DMS153 (cell line): ENCODE results near the gene CARS2.
"Not testable (repeated sequence)": the region's sequence is repeated elsewhere in the genome, so short reads cannot be mapped to it uniquely, and the experiment has no call there.

Source experiments
- DNase-seq: peaks from one replicate; lab custom pipeline; 2025; lab: John Stamatoyannopoulos, UW

The CARS2 gene, protein sequence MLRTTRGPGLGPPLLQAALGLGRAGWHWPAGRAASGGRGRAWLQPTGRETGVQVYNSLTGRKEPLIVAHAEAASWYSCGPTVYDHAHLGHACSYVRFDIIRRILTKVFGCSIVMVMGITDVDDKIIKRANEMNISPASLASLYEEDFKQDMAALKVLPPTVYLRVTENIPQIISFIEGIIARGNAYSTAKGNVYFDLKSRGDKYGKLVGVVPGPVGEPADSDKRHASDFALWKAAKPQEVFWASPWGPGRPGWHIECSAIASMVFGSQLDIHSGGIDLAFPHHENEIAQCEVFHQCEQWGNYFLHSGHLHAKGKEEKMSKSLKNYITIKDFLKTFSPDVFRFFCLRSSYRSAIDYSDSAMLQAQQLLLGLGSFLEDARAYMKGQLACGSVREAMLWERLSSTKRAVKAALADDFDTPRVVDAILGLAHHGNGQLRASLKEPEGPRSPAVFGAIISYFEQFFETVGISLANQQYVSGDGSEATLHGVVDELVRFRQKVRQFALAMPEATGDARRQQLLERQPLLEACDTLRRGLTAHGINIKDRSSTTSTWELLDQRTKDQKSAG

GRCh38 chr13:110705826-110706569 is at the start of gene CARS2:
Gene CARS2, minus strand, starts transcription at chr13:110706116. Its CDS starts 23 bp downstream, at chr13:110706093.
- DNase-seq: peak; percentile 98

DNA sequence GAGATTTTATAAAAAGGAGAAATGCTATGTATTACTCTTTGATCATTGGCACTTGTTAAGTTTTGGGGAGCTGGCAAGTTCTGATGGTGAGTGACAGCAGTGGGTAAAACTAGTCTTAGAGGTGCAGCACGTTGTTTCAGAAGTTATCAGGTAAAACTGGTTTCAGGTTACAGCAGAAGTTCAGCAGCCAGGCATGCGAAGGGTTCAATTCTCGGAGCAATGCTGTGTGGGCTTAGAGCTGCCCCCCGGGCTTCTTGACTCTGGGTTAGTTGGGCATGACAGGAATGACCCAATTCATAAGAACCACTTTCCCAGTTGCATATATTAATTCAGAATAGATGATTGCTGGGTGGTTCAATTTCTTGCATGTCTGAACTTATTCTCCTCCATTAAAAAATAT is 42.4 kb upstream of the CARS2 start:
- DNase-seq: no peak

GRCh38 chr13:110746438-110746837 is 40.5 kb upstream of the CARS2 start:
- no peak for DNase-seq

DNA sequence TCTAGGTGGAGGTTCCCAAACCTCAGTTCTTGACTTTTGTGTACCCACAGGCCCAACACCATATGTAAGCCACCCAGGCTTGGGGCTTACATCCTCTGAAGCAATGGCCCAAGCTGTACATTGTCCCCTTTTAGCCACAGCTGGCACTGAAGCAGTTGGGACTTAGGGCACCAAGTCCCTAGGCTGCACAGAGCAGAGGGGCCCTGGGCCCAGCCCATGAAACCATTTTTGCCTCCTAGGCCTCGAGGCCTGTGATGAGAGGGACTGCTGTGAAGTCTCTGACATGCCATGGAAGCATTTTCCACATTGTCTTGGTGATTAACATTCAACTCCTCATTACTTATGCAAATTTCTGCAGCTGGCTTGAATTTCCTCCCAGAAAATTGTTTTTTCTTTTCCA is 37.8 kb upstream of the CARS2 start:
- DNase-seq: no peak

GRCh38 chr13:110737555-110737954 is 31.6 kb upstream of the CARS2 start:
- no peak for DNase-seq

DNA sequence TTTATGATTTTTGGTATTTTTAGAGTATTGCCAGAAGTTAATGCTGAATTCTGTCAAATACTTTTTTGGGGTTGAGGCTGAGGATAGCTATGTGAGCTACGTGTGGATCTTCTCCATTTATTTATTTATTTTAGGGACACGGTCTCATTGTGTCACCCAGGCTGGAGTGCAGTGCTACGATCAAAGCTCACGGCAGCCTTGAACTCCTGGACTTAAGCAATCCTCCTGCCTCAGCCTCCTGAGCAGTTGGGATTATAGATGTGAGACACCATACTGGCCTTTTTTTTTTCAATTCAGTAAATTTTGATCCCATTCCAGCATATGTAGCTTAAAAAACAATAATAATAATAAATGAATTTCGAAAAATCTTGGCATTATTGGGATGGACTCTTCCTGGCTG is 28.6 kb upstream of the CARS2 start:
- no peak for DNase-seq

DNA sequence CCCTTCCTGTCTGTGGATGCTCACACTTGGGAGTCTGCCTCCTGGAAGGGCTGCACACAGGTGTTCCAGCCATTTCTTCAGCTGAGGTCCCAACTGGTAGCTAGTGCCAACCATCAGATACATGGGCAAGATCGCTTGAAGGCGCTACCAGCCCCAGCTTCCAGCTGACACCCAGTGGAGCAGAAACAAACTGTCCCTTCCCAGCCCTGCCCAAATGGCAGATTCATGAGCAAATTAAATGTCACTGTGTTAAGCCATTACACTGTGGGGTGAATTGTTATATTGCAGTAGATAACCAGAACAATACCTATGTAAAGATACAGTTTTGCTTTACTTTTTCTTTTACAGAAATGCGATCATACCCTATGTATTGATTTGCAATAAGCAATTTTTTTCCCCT is 25.2 kb upstream of the CARS2 start:
- no peak for DNase-seq

DNA sequence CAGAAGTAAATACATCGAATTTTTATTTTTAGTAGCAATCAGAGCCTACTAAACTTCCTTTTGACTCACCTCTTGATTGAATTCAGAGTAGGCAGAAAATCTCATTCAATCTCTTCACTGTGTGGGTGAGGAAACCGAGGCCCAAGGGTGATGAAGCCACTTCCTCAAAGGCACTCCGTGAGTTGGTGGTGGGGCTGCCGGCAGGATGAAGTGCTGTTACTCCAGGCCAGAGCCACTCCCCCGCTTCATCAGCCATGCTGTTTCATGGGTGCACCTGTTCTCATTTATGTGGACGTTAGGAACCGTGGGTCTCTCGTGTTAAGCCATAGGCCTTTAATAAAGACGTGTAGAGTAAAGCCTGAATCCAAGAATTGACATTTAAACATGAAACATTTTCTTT is 20.8 kb upstream of the CARS2 start:
- peak; percentile 27 for DNase-seq

DNA sequence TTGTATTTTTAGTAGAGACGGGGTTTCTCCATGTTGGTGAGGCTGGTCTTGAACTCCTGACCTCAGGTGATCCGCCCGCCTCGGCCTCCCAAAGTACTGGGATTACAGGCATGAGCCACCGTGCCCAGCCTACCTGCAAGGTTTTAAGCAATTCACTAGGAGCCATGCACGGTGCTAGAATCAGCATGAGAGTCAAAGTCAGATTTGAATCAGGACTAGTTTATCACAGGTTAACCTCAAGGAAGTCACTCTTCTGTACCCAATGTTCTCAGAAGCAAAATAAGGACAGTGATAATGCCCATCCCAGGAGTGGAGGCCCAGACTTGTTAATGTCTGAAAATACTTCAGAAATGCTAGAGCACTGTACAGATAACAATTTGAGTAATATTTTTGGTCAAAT is 20.2 kb upstream of the CARS2 start:
- DNase-seq: not testable (repeated sequence)

DNA sequence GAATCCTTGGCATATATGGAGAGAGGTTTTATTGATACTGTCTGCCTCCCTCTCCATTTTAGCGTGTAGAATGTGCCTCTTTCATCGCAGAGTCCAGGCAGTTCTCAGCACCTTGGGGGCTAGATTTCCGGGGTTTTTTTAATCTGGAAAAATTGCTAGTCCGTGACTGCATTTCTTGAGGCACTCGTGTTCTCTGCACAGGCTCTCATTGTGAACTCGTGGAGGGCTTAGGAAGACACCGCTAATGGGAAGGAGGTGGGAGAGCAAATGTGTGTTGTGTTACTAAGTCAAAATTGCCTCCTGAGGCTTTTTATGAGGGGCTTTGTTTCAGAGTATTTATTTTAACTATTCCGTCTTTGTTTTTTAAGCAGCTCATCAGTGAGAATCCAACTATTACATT is 17.7 kb upstream of the CARS2 start:
- DNase-seq: no peak

DNA sequence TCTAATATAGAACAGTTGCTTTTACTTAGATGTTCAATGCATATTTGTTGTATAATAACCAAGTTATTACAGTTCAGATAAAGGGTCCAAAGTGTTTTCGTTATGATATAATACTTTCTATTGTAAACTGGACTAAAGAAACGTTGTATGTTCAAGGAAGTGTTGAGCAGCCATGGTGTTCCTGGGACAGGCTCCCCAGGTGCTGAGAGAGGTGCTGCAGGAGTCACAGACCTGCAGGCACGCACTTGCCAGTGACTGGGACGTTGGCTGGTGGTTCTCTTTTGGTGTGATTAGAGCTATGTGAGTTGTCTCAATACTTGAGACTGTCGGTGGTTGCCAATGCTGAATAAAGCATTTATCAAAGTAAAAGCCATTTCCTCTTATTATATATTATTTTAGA is 17.1 kb upstream of the CARS2 start:
- no peak for DNase-seq

DNA sequence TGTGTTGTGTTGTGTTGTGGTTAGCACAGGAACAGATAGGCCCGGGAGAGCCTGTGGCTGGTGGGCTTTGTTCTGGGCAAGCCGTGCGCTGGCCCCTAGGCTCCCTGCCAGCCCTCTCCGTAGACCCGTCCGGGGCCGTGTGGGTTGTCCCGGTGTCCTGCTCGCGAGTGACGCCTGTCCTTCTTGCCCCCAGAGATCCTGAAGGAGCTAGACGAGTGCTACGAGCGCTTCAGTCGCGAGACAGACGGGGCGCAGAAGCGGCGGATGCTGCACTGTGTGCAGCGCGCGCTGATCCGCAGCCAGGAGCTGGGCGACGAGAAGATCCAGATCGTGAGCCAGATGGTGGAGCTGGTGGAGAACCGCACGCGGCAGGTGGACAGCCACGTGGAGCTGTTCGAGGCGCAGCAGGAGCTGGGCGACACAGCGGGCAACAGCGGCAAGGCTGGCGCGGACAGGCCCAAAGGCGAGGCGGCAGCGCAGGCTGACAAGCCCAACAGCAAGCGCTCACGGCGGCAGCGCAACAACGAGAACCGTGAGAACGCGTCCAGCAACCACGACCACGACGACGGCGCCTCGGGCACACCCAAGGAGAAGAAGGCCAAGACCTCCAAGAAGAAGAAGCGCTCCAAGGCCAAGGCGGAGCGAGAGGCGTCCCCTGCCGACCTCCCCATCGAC is 13.3 kb upstream of the CARS2 start:
- DNase-seq: no peak

DNA sequence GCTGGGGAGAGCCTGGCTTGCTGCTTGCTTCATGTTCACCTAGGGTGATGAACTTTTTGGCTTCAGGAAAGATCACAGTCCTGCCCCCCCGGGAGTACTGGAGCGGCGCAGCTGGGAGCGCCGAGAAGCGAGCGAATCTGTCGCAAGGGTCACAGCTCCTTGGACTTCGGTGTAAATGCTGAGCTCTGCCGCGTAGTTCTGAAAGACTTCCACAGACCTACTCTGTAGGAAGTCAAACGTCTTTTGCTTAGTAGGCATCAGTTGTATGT is 10.3 kb upstream of the CARS2 start:
- DNase-seq: no peak

DNA sequence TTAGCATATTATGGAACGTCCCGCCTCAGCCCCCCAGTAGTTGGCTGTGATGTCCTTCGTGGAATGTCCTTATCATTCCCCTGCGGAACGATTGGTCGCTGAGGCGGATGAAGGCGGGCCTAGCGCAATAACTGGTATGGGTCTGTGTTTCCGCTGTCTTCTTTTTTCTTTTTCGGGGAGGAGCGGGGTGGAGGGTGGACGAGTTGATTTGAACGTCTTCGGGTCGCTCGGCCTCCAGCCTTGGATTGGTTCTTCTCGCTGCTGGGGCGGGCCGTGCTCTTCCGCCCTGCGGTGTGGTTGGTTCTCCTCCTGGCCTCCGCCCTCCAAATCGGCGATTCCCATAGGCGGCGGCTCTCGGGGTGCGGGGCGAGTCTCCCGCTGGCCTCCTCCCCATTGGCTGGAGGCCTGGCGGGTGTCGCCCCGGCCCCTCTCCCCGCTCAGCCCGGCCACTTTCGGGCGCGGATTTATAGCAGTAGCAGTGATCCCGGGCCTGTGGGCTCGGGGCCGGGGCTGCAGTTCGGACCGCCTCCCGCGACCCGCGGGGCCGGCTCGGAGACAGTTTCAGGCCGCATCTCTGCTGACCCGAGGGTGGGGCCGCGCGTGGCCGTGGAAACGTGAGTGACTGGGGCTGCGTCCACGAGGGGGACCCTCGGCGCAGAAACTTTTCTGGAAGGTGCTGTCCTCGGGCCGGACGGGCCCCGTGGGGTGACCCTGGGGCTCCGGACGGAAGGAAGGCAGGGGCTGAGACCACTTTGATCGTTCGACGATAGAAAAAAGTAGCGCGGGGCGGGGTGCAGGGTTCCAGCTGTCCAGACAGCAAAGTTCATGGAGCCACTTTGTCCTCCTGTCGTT is 9.7 kb upstream of the CARS2 start:
- peak; percentile 100 for DNase-seq

DNA sequence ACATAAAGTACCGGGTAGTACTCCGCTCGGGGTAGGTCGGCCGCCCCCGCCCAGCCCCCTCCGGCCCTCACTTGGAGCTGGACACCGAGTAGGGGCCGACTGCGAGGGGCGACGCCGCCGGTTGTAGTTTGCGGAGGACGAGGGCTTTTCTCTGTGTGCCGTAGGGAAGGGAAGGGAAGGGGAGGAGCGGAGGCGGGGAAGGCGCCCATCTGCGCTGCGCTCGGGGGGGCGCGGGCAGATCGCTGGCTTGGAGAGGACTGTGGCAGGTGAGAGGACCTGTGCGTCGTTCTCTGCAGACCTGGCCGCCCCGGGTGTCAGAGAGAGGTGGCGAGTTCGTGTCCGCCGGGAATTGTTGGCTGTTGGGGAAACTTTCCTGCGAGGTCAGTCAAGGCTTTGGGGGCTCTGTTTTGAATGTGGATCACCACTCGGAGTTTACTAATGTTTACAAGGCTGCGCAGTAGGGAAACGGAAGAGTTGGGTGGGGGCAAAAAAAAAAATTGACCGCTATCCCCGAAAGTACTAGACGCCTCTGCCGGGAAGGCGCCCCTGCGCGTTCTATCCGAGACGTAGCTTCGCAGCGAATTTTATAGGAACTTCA is 9.0 kb upstream of the CARS2 start:
- no peak for DNase-seq

GRCh38 chr13:110713981-110714796 is 8.3 kb upstream of the CARS2 start:
- no peak for DNase-seq

GRCh38 chr13:110713642-110713952 is 7.7 kb upstream of the CARS2 start, which contains the start of gene ING1:
Gene ING1, plus strand, starts transcription at chr13:110713700. Its CDS starts 450 bp downstream, at chr13:110714150.
- no peak for DNase-seq

DNA sequence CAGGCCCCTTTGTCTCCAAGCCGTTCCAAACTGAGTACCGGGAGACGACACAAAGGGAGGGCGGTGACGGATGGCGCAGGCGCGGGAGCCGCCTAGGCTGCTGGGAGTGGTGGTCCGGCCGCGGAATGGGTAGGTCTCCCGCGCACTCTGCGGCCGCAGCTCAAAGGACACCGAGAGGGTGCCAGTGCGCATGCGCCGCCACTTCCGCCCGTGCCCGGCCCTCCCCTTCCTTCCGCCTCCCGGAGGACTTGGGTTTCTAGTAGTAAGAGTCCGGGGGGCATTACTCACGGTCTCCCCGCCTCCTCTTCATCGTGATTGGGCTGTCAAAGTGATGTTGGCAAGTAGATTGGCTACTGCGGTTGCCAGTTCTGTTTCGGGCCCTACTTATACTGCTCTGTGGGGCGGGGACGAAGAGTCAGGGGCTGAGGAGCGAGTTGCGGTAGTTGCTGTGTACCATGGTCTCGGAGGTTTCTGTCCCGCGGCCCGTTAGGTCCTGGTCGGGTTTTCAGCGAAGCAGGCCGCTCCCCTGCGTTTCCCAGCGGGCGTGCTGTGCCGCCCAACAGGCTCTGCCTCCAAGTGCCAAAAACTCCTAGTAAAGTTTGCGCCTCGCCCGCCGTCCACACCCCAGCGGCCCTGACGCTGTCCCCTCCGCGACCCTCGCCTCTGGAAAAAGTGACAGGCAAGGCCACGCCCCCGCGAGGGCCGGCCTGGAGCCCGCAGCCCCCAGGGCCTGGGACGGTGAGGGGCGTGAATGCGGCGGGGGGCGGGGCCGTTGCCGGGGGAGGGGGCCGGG is 7.1 kb upstream of the CARS2 start:
- peak; percentile 99 for DNase-seq

DNA sequence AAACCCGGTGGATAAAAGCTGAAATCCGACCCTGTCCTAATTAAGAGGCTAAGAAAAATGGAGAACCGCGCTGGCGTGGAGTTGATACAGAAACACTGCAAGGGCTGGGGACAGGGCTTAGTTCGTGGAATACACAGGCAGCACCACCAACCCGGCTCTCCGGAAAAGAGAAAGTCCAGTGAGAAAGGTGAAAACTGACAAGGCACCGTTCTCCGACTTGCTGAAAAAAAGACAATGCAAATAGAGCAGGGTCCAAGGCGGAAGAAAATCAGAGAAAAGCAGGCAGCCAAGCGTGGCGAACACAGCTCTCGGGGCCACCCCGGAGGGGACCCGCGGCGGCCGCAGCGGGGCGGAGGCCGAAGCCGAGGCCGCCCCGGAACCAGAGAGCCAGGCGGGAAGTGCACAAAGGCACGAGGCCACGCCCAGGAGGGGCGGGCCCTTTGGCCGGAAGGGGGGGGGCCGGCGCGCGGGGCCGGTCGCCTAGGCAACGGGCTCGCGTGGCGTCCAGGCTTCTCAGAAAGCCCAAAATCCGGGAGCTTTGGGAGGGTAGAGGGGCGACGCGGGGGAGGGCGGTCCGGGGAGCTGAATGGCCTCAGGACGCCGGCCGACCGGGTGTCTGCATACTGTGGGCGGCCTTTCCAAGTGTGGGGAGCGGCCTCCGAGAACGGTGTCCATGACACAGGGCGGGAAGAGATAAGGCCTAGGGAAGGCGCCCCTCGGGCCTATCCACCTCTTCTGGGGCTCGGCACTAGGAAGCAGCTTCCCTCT is 6.3 kb upstream of the CARS2 start:
- DNase-seq: peak; percentile 78
